Stimulated activated CD4-positive, alpha-beta T cell treated with anti-CD3 and anti-CD28 coated beads, Interleukin-1b, Interleukin-23, amount 100 ng/mL, for 24 hours (primary cell): ENCODE measurements around the gene MOB2.
A peak's percentile ranks its signal among the peaks of the same experiment; 100 is the strongest.
"Not testable (repeated sequence)": the region's sequence is repeated elsewhere in the genome, so short reads cannot be mapped to it uniquely, and the experiment has no call there.

ENCODE experiments used
- DNase-seq, 4 experiments: peaks; one replicate each; pipeline ENCODE4 v3.0.0-alpha.2; 2020; ENCODE audit warnings: low read depth in 4 of 4, low spot score in 1 of 4

Gene MOB2

DNA sequence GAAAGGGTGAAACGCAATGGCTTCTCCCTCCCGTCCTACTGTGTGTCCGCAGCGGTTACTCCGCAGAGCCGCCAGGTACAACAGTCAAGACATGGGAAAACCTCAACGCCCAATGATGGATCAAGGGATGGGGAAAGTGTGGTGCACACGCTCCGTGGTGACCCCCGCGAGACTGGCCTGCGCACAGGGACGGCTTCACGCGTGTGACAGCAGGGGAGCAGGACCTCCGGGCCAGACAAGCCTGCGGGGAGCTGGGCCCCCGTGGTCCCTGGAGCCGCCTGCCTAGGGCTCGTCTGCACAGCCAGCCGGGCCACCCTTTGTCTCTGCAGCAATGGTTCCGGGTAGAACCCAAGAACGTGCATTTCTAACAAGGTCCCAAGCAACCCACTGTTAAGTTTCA lies 31.7 kb upstream of the MOB2 start:
- DNase-seq = no peak

- DNase-seq = no peak
Measured at GRCh38 chr11:1517117-1518005, 30.8 kb upstream of the MOB2 start.

DNA sequence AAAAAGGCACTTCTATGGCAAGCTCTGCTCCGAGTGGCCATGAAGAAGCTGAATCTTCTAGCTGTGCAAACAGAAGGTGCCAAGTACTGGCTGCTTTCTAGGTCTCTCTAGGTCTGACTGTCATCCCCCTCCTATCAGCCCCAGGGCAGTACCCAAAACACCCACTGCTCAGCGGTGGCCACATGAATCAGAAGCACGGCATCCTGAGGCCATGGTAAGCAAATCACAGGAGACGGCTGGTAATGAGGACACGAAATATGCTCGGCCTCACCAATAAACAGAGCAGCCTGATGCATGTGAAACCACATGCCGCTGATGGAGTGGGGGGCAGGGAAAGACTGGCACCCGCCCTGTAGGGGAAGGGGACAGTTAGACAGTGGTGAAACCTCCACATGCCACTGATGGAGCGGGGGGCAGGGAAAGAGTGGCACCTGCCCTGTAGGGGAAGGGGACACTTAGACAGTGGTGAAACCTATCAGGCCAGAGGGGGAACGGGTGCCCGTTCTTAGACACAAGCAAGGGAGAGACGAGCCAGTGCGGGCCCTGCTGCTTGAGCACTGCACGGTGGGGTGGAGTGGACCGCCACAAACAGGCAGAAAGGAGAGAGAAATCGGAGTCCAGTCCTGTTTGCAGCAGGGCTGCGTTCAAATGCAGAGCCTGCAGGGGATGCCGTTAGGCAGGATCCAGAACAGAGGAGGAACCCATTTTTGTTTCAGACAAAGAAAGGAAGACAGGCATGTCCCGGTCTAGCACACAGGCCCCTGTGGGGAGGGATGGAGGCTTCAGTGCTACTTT lies 29.9 kb upstream of the MOB2 start:
- no peak for DNase-seq

GRCh38 chr11:1515082-1516060 lies 28.8 kb upstream of the MOB2 start:
- DNase-seq = peak; percentile 57 to 74 (median 68)

DNA sequence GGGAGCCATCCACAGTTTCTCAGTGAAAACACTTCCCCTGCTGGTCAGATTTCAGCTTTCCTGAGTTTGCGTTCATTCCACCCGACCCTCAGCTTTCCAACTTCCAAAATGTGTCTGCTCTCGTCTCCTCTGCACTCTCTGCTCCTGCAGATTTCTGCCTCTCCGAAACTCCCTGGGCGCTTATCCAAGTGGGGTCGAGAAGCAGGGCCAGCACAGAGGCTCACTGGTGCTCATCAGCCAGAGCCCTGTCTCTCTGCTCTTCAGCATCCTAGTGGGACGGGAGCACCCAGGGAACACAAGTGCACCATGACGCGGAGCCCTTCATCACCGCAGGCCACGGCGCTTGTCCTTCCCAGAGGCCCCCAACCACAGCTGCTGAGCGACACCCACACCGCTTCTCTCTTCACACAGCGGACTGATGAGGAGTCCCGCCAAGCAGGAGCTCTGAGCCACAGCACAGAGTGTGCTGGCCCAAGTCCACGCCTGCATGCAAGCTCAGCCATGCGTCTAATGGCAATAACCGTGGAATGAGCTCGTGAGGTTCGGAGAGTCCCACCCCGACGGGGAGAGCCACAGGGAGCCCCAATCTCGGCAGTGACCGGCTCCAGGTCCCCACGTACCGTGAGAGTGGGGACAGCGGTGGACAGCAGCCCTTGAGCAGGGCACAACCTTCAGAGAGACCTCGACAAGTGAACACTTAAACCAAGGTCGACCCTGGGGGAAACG lies 27.9 kb upstream of the MOB2 start:
- DNase-seq = no peak

- no peak for DNase-seq
Measured at GRCh38 chr11:1513326-1514296, 27.0 kb upstream of the MOB2 start.

- DNase-seq = not testable (repeated sequence)
Measured at GRCh38 chr11:1512531-1513258, 26.1 kb upstream of the MOB2 start.

DNA sequence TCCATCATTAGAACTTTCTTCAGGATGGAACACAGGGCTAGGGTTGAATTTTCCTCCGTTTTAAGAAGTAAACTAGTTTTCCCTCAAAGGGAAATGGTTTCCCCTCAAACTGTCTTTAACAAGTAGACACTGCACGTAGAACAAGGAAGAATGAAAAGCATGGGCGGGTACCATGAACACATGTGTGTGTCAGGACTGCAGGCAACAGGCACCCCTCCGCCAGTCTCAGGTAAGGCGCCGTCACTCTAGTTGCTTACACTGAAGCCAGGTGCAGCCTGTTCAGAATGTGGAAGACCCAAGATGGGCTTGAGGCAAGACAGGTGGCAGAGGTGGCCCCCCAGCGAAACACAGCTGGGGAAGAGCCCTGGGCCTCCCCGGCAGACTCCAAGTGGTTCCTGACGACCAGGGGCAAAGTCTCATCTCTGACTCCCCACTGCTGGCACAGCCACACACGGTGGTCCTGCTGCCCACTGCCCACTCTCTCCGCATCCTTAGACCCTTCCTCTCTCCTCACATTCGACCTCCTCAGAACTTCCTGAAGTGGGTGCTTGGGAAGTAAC lies 25.4 kb upstream of the MOB2 start:
- no peak for DNase-seq

DNA sequence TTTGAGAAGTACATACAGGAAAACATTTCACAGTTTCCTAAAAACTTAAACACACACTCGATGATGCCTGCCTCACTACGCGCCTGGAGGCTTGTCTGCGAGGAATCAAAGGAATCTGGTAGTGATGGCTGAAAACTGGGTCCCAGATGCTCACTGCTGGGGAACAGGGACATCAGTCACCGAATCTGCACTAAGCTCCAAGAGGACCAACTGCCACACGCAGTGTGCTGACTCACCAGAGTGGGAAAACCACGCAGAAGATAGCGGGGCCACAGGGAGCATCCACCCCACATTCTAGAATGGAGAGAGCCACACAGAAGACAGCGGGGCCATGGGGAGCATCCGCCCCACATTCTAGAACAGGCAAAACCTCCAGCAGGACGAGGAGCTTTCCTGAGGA lies 24.3 kb upstream of the MOB2 start:
- DNase-seq = no peak

GRCh38 chr11:1510351-1510750 lies 23.8 kb upstream of the MOB2 start:
- DNase-seq = not testable (repeated sequence)

DNA sequence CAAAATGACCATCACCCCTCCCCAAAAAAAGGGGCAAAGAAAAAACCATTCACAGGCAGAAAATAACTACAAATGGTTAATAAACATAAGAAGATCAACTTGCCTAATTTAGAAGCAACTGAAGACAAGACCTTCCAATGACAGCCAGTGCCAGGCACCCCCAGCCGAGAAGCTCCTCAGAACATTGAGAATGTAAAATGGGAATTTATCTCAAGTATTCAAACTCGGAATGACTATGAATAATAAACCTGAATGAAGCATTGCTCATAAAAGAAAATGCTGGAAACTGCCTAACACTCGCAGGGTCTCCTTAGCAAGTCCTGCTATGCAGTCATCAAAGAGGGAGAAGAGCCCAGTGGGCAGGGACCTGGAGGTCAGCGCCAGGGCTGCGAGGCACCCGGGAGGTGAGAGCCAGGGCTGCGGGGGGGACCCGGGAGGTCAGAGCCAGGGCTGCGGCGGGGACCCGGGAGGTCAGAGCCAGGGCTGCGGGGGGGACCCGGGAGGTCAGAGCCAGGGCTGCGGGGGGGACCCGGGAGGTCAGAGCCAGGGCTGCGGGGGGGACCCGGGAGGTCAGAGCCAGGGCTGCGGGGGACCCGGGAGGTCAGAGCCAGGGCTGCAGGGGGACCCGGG lies 23.2 kb upstream of the MOB2 start:
- DNase-seq = no peak

- DNase-seq = no peak
Measured at GRCh38 chr11:1508986-1509385, 22.4 kb upstream of the MOB2 start.

- DNase-seq = no peak
Measured at GRCh38 chr11:1508491-1508891, 21.9 kb upstream of the MOB2 start.

GRCh38 chr11:1507381-1508140 lies 21.0 kb upstream of the MOB2 start:
- DNase-seq = no peak

DNA sequence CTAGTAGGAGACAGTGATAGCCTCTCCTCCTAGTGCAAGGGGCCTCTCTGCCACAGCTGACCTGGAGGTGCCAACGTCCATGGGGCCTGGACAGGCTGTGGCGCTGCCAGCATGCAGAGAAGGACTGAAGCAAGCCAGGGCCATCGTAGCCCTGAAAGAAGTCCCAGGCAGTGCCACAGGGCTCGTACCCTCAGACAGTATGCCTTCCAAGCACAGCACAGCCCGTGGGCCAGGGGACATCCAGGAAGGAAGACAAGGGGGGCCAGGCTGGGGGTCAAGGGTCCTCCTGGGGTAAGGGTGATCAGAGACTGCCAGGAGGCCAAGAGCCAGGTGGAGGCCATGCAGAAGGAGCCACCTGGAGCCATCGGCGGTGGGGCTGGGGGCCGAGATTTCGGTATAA lies 20.4 kb upstream of the MOB2 start:
- no peak for DNase-seq

- DNase-seq = no peak
Measured at GRCh38 chr11:1505480-1505879, 18.9 kb upstream of the MOB2 start.
